Neural progenitor cell (in vitro differentiated cells): ENCODE results near the gene CYP4F2. TPM values are rescaled to one million over a fixed set of nuclear protein-coding genes. Genes with fewer than 3 reads are reported as not detected.
"Not testable (repeated sequence)": the region's sequence is repeated elsewhere in the genome, so short reads cannot be mapped to it uniquely, and the experiment has no call there.

ENCODE experiments used
- DNase-seq: peaks from one replicate; pipeline ENCODE4 v3.0.0-alpha.2; 2016; ENCODE audit warnings: low spot score
- H2AFZ ChIP-seq: fragments of 200-600 bp; sonication (generic); replicated peaks from 2 replicates; pipeline ENCODE4 v1.6.1; 2016; ENCODE audit warnings: antibody characterized with exemption
- H3F3A ChIP-seq: fragments of 200-600 bp; sonication (generic); 2 replicates; pipeline ENCODE4 v1.6.1; 2016; ENCODE audit warnings: antibody characterized with exemption, low read depth
- H3K27ac ChIP-seq: fragments of 200-600 bp; sonication (generic); 2 replicates; pipeline ENCODE4 v1.5.1; 2016; ENCODE audit warnings: mild to moderate bottlenecking
- H3K27me3 ChIP-seq: fragments of 200-600 bp; sonication (generic); 2 replicates; pipeline ENCODE4 v1.6.1; 2016; ENCODE audit warnings: mild to moderate bottlenecking, moderate library complexity
- H3K36me3 ChIP-seq: fragments of 200-600 bp; sonication (generic); 2 replicates; pipeline ENCODE4 v1.5.1; 2016
- H3K4me1 ChIP-seq: fragments of 200-600 bp; sonication (generic); 2 replicates; pipeline ENCODE4 v1.6.1; 2016; ENCODE audit warnings: mixed run types
- H3K4me2 ChIP-seq: fragments of 200-600 bp; sonication (generic); 2 replicates; pipeline ENCODE4 v1.6.1; 2016
- H3K4me3 ChIP-seq: fragments of 200-600 bp; sonication (generic); 2 replicates; pipeline ENCODE4 v1.5.1; 2016
- H3K79me2 ChIP-seq: fragments of 200-600 bp; sonication (generic); 2 replicates; pipeline ENCODE4 v1.6.1; 2016; ENCODE audit warnings: low read depth
- H3K9ac ChIP-seq: fragments of 200-600 bp; sonication (generic); 2 replicates; pipeline ENCODE4 v1.6.1; 2016
- H3K9me3 ChIP-seq: fragments of 200-600 bp; sonication (generic); 2 replicates; pipeline ENCODE4 v1.5.1; 2016; ENCODE audit warnings: low read depth
- H4K20me1 ChIP-seq: fragments of 200-600 bp; sonication (generic); 2 replicates; pipeline ENCODE4 v1.6.1; 2016; ENCODE audit warnings: low read depth
- H3K27ac Mint-ChIP-seq: 3 replicates; pipeline ENCODE4 v1.8.0; 2021; ENCODE audit warnings: mixed read lengths
- H3K27me3 Mint-ChIP-seq: 2 replicates; pipeline ENCODE4 v1.8.0; 2022; ENCODE audit warnings: low read depth, mild to moderate bottlenecking, inconsistent platforms, moderate library complexity, mixed read lengths; ENCODE audit not compliant: insufficient read depth
- H3K36me3 Mint-ChIP-seq: 3 replicates; pipeline ENCODE4 v1.8.0; 2021; ENCODE audit warnings: mixed read lengths
- H3K4me1 Mint-ChIP-seq: 3 replicates; pipeline ENCODE4 v1.8.0; 2021; ENCODE audit warnings: mixed read lengths
- H3K4me3 Mint-ChIP-seq: 3 replicates; pipeline ENCODE4 v1.8.0; 2021; ENCODE audit warnings: mild to moderate bottlenecking, moderate library complexity, mixed read lengths
- H3K9me3 Mint-ChIP-seq: 3 replicates; pipeline ENCODE4 v1.8.0; 2020; ENCODE audit warnings: mixed read lengths
- CTCF ChIP-seq: fragments of 200-600 bp; sonication (generic); IDR thresholded peaks from 2 replicates; pipeline ENCODE4 v1.5.1; 2017; ENCODE audit warnings: antibody characterized with exemption, mild to moderate bottlenecking
- EZH2 ChIP-seq: fragments of 200-600 bp; sonication (generic); IDR thresholded peaks from 2 replicates; pipeline ENCODE4 v1.6.1; 2017; ENCODE audit warnings: antibody characterized with exemption, mild to moderate bottlenecking, moderate library complexity
- EZH2phosphoT487 ChIP-seq: fragments of 200-600 bp; sonication (generic); IDR thresholded peaks from 2 replicates; pipeline ENCODE4 v1.6.1; 2017; ENCODE audit warnings: antibody characterized with exemption
- total RNA-seq: library from RNA; depleted of rRNA; stranded (reverse); fragments of >200 nt; gene quantifications from 2 replicates; pipeline ENCODE4 v1.2.3, GENCODE V29; 2015; ENCODE audit warnings: low replicate concordance

CYP4F2 gene
- total RNA-seq, 1 donor from 2014 or later, result not detected

GRCh38 chr19:15874821-15875474, 22.9 kb downstream of the CYP4F2 start:
- no peak overlapping the region for H3K4me3 ChIP-seq
- Mint-ChIP-seq H3K9me3 (peaks cover 24% of the 10 kb centered on the region), H3K27me3 (peaks cover 2% of the 10 kb centered on the region), H3K36me3 (no peaks in the 10 kb centered on the region), H3K4me1 (no peaks in the 10 kb centered on the region), H3K27ac (no peak overlapping the region), H3K4me3 (no peak overlapping the region)
- H4K20me1 ChIP-seq, result no peaks in the 10 kb centered on the region
- H2AFZ ChIP-seq, result no peak overlapping the region
- no peaks in the 10 kb centered on the region for H3F3A ChIP-seq
- no peak overlapping the region for H3K27ac ChIP-seq
- peaks cover 3% of the 10 kb centered on the region for H3K9me3 ChIP-seq
- no peak for TF ChIP-seq EZH2phosphoT487
- no peak for TF ChIP-seq EZH2
- no peak for TF ChIP-seq CTCF
- DNase-seq, result no peak
- H3K9ac ChIP-seq, result no peak overlapping the region
- no peaks in the 10 kb centered on the region for H3K27me3 ChIP-seq
- no peak overlapping the region for H3K4me2 ChIP-seq
- H3K36me3 ChIP-seq, result no peaks in the 10 kb centered on the region
- no peaks in the 10 kb centered on the region for H3K4me1 ChIP-seq
- H3K79me2 ChIP-seq, result no peaks in the 10 kb centered on the region

- H3K27me3 ChIP-seq, H3K4me3 ChIP-seq, H3K4me1 ChIP-seq, H3K4me3 Mint-ChIP-seq, H3K9me3 ChIP-seq, H3K36me3 Mint-ChIP-seq, H3K36me3 ChIP-seq, H3F3A ChIP-seq, H3K9ac ChIP-seq, H2AFZ ChIP-seq, H3K27me3 Mint-ChIP-seq, H3K27ac Mint-ChIP-seq, H3K4me2 ChIP-seq, H3K27ac ChIP-seq, H3K4me1 Mint-ChIP-seq, DNase-seq, H4K20me1 ChIP-seq, H3K79me2 ChIP-seq: not testable (repeated sequence)
- peaks cover 32% of the 10 kb centered on the region for H3K9me3 Mint-ChIP-seq
These were observed 24.1 kb downstream of the CYP4F2 start for GRCh38 chr19:15873771-15874170.

- no peak overlapping the region for H3K9ac ChIP-seq
- no peaks in the 10 kb centered on the region for H3K4me1 ChIP-seq
- H3K27me3 Mint-ChIP-seq, result peaks cover 4% of the 10 kb centered on the region
- H3K4me1 Mint-ChIP-seq, result no peaks in the 10 kb centered on the region
- no peaks in the 10 kb centered on the region for H3K79me2 ChIP-seq
- no peak overlapping the region for H3K27ac Mint-ChIP-seq
- no peaks in the 10 kb centered on the region for H3F3A ChIP-seq
- H3K4me3 ChIP-seq, result no peak overlapping the region
- H3K9me3 ChIP-seq, result peaks cover 3% of the 10 kb centered on the region
- no peak overlapping the region for H3K4me2 ChIP-seq
- H3K36me3 Mint-ChIP-seq, result no peaks in the 10 kb centered on the region
- no peaks in the 10 kb centered on the region for H3K27me3 ChIP-seq
- H2AFZ ChIP-seq, result no peak overlapping the region
- H4K20me1 ChIP-seq, result no peaks in the 10 kb centered on the region
- H3K27ac ChIP-seq, result no peak overlapping the region
- H3K4me3 Mint-ChIP-seq, result no peak overlapping the region
- DNase-seq, result no peak
- TF ChIP-seq EZH2phosphoT487, result no peak
- no peak for TF ChIP-seq EZH2
- TF ChIP-seq CTCF, result no peak
- H3K36me3 ChIP-seq, result no peaks in the 10 kb centered on the region
- H3K9me3 Mint-ChIP-seq, result peaks cover 35% of the 10 kb centered on the region
These were observed 26.3 kb downstream of the CYP4F2 start for GRCh38 chr19:15871570-15871969.

- Histone ChIP-seq H3K9ac (no peak overlapping the region), H3K27ac (no peak overlapping the region), H3K79me2 (no peaks in the 10 kb centered on the region), H3K4me2 (no peak overlapping the region), H4K20me1 (no peaks in the 10 kb centered on the region), H3K36me3 (no peaks in the 10 kb centered on the region), H3K9me3 (peaks cover 3% of the 10 kb centered on the region), H3K27me3 (no peaks in the 10 kb centered on the region), H2AFZ (no peak overlapping the region), H3K4me3 (no peak overlapping the region), H3K4me1 (no peaks in the 10 kb centered on the region), H3F3A (no peaks in the 10 kb centered on the region)
- no peaks in the 10 kb centered on the region for H3K4me1 Mint-ChIP-seq
- H3K36me3 Mint-ChIP-seq, result no peaks in the 10 kb centered on the region
- H3K4me3 Mint-ChIP-seq, result no peak overlapping the region
- no peak overlapping the region for H3K27ac Mint-ChIP-seq
- H3K27me3 Mint-ChIP-seq, result peaks cover 4% of the 10 kb centered on the region
- no peak for DNase-seq
- H3K9me3 Mint-ChIP-seq, result peaks cover 42% of the 10 kb centered on the region
- no peak for TF ChIP-seq CTCF
These were observed 28.0 kb downstream of the CYP4F2 start for GRCh38 chr19:15869873-15870272.
